ENCODE measurements around the gene EOLA1. TPM values are rescaled to one million over a fixed set of nuclear protein-coding genes. Genes with fewer than 3 reads are reported as not detected.

Gene EOLA1
- 14.5 and 17.2 TPM in 2 replicates for total RNA-seq

DNA sequence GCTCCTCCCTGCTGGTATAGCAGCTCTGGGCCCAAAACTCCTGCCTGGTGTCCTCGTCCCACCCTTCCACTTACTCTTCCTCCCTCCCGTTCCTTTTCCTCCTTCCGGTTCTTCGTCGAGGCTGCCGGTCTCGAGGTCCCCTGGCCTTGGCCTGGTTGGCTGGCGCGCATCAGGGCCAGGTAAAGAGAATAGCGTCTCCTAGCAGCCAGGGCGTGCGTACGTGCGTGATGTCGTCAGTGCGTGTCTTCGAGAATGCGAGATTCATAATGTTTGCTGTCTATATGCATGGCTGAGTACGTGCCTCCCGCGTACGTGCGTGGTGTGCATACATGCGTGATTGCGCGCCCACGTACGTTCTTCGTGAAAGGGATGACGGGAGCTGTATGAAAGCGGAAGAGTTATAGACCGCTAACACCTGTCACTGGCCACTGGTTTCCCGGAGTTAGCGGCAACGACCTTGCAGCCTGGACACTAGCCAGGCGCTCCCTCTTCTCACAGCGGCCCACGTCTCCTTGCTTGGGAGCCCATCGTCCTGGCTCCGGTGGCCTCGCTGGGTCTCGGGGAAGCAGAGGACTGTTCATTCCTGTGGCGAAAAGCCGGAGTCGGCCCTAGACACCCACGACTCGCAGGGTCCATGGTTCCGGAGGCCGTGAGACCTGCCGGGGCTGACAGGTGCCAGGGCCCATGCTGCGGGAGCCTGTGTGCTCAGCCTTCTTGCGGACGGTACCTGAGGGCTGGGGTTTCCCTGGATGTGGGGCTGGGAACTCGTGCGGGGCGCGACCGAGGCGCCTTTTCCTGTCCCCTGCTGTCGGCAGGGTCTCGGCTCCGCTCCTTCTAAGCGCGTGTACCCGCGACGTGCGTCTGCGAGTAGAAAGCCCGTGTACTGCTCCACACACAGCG, at the start of gene EOLA1:
EOLA1 (plus strand) TSS at position 392 of the 900 bp plus-strand sequence. CDS start 4,619 bp downstream, outside the sequence.

DNA sequence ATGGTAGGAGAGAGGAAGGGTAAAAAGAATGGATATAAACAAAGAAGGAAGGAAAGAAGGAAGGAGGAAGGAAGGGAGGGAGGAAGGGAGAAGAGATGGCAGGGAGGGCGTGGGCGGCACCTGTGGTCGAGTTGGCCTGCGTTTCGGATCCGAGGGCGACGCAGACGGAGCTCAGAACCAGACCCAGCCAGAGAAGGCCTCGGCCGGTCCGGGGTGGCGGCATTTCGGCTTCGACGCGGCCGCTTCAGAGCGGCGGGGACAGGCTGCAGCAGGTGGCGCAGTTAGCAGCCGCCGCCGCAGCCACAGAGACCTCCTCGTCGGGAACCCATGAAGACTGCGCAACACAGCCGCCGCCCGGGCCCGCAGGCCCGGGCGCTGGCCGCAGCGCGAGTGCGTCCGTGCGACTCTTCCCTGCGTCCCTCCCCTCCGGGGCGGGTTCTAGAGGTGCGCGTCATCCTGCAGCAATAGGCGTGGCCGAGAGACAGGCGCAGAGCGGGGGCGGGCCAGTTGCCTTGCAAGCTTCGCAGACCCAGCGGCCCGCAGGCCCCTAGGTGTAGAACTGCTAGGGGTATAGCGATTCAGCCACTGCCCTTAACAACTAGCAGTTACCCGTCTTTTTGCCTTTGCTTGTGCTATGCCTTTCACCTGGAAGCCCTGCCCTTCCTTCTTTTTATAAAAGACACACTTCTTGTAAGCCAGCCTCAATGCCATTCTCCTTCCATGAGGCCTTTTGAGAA, 35.7 kb upstream of the EOLA1 start, which contains the start of gene IDS:
IDS (minus strand) TSS at position 392 of the 737 bp plus-strand sequence; CDS start at position 223, 169 bp downstream.

DNA sequence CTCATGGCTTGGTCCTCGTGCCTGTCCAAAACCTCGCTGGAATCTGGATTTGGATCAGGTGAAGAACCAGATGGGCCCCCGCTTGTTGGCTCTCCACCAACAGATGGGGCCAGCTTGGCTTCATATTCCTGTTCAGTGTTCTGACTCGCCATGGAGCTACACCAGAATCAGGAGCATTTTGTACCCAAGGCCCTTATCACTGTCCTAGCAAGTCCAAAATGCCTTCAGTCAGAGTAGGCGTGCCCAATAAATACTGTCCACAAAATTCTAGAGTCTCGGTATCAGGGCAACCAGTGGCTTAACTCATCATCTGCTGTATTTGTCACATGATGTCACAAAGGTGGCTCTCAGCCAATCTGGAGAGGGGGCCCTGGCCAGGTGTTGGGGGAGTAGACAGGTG, 8.9 kb downstream of the EOLA1 start, which contains the start of gene HSFX3:
HSFX3 (minus strand) TSS at position 224 of the 400 bp plus-strand sequence; CDS start at position 152, 72 bp downstream.

DNA sequence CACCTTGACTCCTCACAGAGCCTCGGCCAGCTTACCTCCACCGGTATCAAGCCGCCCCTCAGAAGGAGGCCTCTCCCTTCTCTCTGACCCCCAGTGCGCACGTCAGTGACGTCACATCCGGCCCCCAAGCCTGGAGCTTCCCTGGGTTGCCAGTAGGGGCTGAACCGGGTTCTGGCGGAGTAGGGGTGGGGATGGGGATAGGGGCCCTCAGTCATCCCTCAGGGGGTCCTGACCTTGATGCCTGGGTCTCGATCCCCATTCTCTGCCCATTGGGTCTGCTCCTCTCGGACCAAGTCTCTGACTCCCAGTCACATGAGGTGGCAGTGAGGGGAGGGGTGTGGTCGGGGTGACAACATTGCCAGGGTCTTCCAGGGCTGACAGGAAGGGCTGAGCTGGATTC, 46.5 kb downstream of the EOLA1 start, which contains the start of gene MAGEA9B:
MAGEA9B (minus strand) TSS at position 101 of the 400 bp plus-strand sequence. CDS start 4,280 bp downstream, outside the sequence.

DNA sequence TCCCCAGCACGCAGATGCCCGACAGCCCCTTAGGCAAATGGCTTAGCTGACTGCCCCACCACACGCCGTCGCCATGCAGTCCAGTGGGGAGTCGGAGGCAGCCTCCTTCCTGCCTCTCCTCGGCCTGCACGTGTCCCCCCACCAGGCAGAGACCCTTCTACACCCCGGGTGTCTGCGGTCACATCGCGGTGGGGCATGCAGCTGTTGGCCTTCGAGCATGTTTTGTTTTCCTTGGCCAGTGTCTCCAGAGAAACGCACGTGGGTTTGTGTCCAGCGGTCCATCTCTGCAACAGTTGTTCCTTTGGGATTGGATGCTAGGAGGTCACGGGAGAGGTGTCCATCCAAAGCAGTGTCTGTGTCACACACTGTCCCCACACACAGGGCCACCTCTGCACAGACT, 54.4 kb downstream of the EOLA1 start, which contains the start of gene HSFX2:
HSFX2 (minus strand) TSS at position 101 of the 400 bp plus-strand sequence. CDS start 614 bp downstream, outside the sequence.

Other genes with a start within 250 kb of the EOLA1 start
- 30.4 and 41.2 TPM in 2 replicates for gene IDS, start 35.7 kb upstream of the EOLA1 start, total RNA-seq
- gene HSFX3, start 8.9 kb downstream of the EOLA1 start, total RNA-seq, result not detected in 2 replicates
- gene MAGEA9B, start 46.4 kb downstream of the EOLA1 start, total RNA-seq, result 0.14 TPM in 1 of 2 replicates, not detected in the other
- 0.14 and 0.28 TPM in 2 replicates for gene HSFX2, start 54.3 kb downstream of the EOLA1 start, total RNA-seq
- gene TMEM185A, start 90.8 kb downstream of the EOLA1 start, total RNA-seq, result 14.8 and 20.3 TPM in 2 replicates
- under 0.01 and 0.09 TPM in 2 replicates for gene MAGEA11, start 171.0 kb downstream of the EOLA1 start, total RNA-seq
- 0.37 and 0.71 TPM in 2 replicates for gene HSFX1, start 233.1 kb downstream of the EOLA1 start, total RNA-seq
- not detected in 2 replicates for gene MAGEA9, start 240.9 kb downstream of the EOLA1 start, total RNA-seq

Data from smooth muscle cell of bladder (primary cell).